ENCODE measurements around the gene BRD7.
A peak's percentile ranks its signal among the peaks of the same experiment; 100 is the strongest.
"Not testable (repeated sequence)": the region's sequence is repeated elsewhere in the genome, so short reads cannot be mapped to it uniquely, and the experiment has no call there.

Gene BRD7

GRCh38 chr16:50354629-50355456, 13.9 kb downstream of the BRD7 start:
- no peak for DNase-seq (ENCODE audit: low read depth in 3 of 3)

GRCh38 chr16:50354082-50354481, 14.7 kb downstream of the BRD7 start:
- no peak for DNase-seq (ENCODE audit: low read depth in 3 of 3)

GRCh38 chr16:50351952-50352351, 16.8 kb downstream of the BRD7 start:
- DNase-seq (ENCODE audit: low read depth in 3 of 3), result no peak

- DNase-seq (ENCODE audit: low read depth in 3 of 3), result no peak
These were observed 17.7 kb downstream of the BRD7 start for GRCh38 chr16:50351116-50351515.

- DNase-seq (ENCODE audit: low read depth in 3 of 3), result not testable (repeated sequence)
These were observed 23.6 kb downstream of the BRD7 start for GRCh38 chr16:50345210-50345609.

GRCh38 chr16:50343566-50343965, 25.2 kb downstream of the BRD7 start:
- DNase-seq (ENCODE audit: low read depth in 3 of 3), result not testable (repeated sequence)

- no peak for DNase-seq (ENCODE audit: low read depth in 3 of 3)
These were observed 28.2 kb downstream of the BRD7 start for GRCh38 chr16:50340578-50340977.

- DNase-seq (ENCODE audit: low read depth in 3 of 3), result no peak
These were observed 30.2 kb downstream of the BRD7 start for GRCh38 chr16:50338371-50339231.

GRCh38 chr16:50336884-50337283, 31.9 kb downstream of the BRD7 start:
- no peak for DNase-seq (ENCODE audit: low read depth in 3 of 3)

- DNase-seq (ENCODE audit: low read depth in 3 of 3), result no peak
These were observed 33.4 kb downstream of the BRD7 start for GRCh38 chr16:50335196-50335958.

GRCh38 chr16:50334106-50334975, 34.4 kb downstream of the BRD7 start:
- DNase-seq (ENCODE audit: low read depth in 3 of 3), result no peak

GRCh38 chr16:50332599-50332998, 36.2 kb downstream of the BRD7 start:
- no peak for DNase-seq (ENCODE audit: low read depth in 3 of 3)

- no peak for DNase-seq (ENCODE audit: low read depth in 3 of 3)
These were observed 37.2 kb downstream of the BRD7 start for GRCh38 chr16:50331570-50331969.

- no peak for DNase-seq (ENCODE audit: low read depth in 3 of 3)
These were observed 39.2 kb downstream of the BRD7 start for GRCh38 chr16:50329446-50330189.

GRCh38 chr16:50326835-50327465, 41.8 kb downstream of the BRD7 start:
- peak in 2 of 3 experiments; percentile 27 to 34 for DNase-seq (ENCODE audit: low read depth in 3 of 3)

- DNase-seq (ENCODE audit: low read depth in 3 of 3), result no peak
These were observed 42.5 kb downstream of the BRD7 start for GRCh38 chr16:50326264-50326663.

- DNase-seq (ENCODE audit: low read depth in 3 of 3), result no peak
These were observed 44.4 kb downstream of the BRD7 start for GRCh38 chr16:50324345-50324744.

GRCh38 chr16:50323335-50324011, 45.3 kb downstream of the BRD7 start:
- DNase-seq (ENCODE audit: low read depth in 3 of 3), result no peak

- DNase-seq (ENCODE audit: low read depth in 3 of 3), result no peak
These were observed 46.5 kb downstream of the BRD7 start for GRCh38 chr16:50322333-50322732.
